Measurements from ENCODE around the gene NUDT1.

DNA sequence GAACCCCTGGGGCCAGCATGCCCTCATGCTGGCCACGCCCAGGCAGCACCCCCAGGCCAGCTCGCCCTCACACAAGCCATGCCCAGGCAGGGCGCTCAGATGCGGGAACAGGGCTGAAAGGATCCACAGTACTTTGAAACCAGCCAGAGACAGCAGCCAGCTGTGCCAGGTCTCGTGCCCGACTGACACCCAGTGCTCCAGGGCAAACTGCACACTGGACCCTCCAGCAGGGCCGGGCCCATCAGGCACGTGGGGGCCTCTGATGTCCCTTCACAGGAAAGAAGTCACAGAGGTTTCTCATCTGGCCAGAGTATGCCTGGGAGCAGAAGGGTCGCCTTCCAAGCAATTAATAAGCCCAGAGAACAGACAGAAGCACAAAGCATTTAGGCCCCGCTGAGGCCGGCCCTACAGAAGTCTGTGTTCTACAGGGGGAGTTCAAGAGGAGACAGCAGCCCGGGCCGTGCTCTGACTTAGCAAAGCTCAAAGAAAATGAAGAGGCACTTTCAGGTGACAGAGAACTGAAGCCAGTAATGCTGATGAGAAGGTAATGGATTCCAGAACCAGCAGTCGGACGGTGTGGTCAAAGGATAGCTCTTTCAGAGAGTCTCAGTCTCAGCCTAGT, 30.7 kb upstream of the NUDT1 start:
- no peak for TF ChIP-seq TAF1 (IDR thresholded peaks at IDR 0.05; ENCODE audit: low read depth)
- TF ChIP-seq, protein P1, sequence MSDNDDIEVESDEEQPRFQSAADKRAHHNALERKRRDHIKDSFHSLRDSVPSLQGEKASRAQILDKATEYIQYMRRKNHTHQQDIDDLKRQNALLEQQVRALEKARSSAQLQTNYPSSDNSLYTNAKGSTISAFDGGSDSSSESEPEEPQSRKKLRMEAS (IDR thresholded peaks at IDR 0.05) = no peak

Data from Ishikawa (cell line).